Stomach (tissue), 4 donors: ENCODE measurements around the gene UGT2B7.

Experiments used
- EP300 ChIP-seq: sonication (generic); formaldehyde crosslinking; IDR thresholded peaks from one replicate; pipeline ENCODE4 v1.6.1; 2017; ENCODE audit warnings: antibody characterized with exemption
- POLR2A ChIP-seq, 4 donors: fragments of 450-650 bp; IDR thresholded peaks; one replicate each; pipeline ENCODE4 v1.6.1; 2016; ENCODE audit warnings: antibody characterized with exemption in 4 of 4, control low read depth in 2 of 4, mild to moderate bottlenecking in 1 of 4, moderate library complexity in 1 of 4
- TF ChIP-seq, protein P1 (sequence below), 7 experiments: fragments of 450-650 bp in 4 of 7; fragments of 200-600 bp in 3 of 7; sonication (generic) in 3 of 7; IDR thresholded peaks; one replicate each; pipeline ENCODE4 v1.5.1; 2016 to 2019; ENCODE audit warnings: antibody characterized with exemption in 7 of 7, control low read depth in 2 of 7, mild to moderate bottlenecking in 1 of 7

DNA sequence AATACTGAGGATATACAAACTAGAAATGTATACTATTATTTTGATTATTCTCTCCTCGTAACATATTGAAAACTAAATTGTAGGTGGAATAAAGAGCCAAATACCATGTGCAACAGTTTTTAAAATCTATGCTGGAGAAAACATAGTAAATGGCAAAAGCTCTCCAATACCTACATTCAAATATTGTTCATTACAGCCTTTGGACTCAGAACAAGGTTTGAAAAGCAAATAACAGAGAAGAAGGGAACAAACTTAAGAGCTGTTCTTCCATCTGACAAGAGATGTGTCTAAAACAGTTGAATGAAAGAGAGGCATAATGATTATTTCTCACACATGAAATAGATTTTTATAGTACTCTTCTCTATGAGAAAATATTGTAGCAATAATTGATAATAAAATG is 25.0 kb upstream of the UGT2B7 start:
- no peak for TF ChIP-seq EP300
- TF ChIP-seq POLR2A (IDR thresholded peaks at IDR 0.05) = no peak
- TF ChIP-seq, protein P1, sequence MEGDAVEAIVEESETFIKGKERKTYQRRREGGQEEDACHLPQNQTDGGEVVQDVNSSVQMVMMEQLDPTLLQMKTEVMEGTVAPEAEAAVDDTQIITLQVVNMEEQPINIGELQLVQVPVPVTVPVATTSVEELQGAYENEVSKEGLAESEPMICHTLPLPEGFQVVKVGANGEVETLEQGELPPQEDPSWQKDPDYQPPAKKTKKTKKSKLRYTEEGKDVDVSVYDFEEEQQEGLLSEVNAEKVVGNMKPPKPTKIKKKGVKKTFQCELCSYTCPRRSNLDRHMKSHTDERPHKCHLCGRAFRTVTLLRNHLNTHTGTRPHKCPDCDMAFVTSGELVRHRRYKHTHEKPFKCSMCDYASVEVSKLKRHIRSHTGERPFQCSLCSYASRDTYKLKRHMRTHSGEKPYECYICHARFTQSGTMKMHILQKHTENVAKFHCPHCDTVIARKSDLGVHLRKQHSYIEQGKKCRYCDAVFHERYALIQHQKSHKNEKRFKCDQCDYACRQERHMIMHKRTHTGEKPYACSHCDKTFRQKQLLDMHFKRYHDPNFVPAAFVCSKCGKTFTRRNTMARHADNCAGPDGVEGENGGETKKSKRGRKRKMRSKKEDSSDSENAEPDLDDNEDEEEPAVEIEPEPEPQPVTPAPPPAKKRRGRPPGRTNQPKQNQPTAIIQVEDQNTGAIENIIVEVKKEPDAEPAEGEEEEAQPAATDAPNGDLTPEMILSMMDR (IDR thresholded peaks at IDR 0.05) = no peak
